Keratinocyte (primary cell): Measurements from ENCODE around the gene CLCN1. TPM values are rescaled to one million over a fixed set of nuclear protein-coding genes. Genes with fewer than 3 reads are reported as not detected.

Experiments used
- DNase-seq: peaks from one replicate; pipeline ENCODE4 v3.0.0-alpha.2; 2011; ENCODE audit warnings: low read depth, missing footprints, low spot score
- FAIRE-seq: peaks from 2 replicates; lab custom pipeline; 2011; peaks lifted over from hg19 to GRCh38; lab: Jason Lieb, UNC
- H2AFZ ChIP-seq: 2 replicates; pipeline ENCODE4 v1.6.0; 2012; ENCODE audit warnings: low read length, control low read depth, inconsistent platforms; ENCODE audit not compliant: control insufficient read depth
- H3K27ac ChIP-seq: 2 replicates; pipeline ENCODE4 v1.5.1; 2011; ENCODE audit warnings: low read length; ENCODE audit not compliant: control insufficient read depth, insufficient read depth
- H3K27me3 ChIP-seq: 3 replicates; pipeline ENCODE4 v1.6.0; 2011; ENCODE audit warnings: low read length; ENCODE audit not compliant: control insufficient read depth, insufficient read depth; ENCODE audit errors: extremely low read depth
- H3K36me3 ChIP-seq, 2 experiments: 2 replicates in 1 of 2; 3 replicates in 1 of 2; pipeline ENCODE4 v1.5.1; 2011; ENCODE audit warnings: low read length in 2 of 2, mild to moderate bottlenecking in 1 of 2; ENCODE audit not compliant: control insufficient read depth in 2 of 2, insufficient read depth in 2 of 2; ENCODE audit errors: extremely low read depth in 1 of 2
- H3K4me1 ChIP-seq: 3 replicates; pipeline ENCODE4 v1.5.1; 2011; ENCODE audit warnings: low read length; ENCODE audit not compliant: control insufficient read depth, insufficient read depth; ENCODE audit errors: extremely low read depth
- H3K4me2 ChIP-seq: 3 replicates; pipeline ENCODE4 v1.6.0; 2011; ENCODE audit warnings: low read depth, low read length; ENCODE audit not compliant: control insufficient read depth, insufficient read depth; ENCODE audit errors: extremely low read depth
- H3K4me3 ChIP-seq, 3 experiments: fragments of 200-600 bp in 1 of 3; sonication (generic) in 1 of 3; 2 replicates in 2 of 3; 3 replicates in 1 of 3; pipeline ENCODE4 v1.5.1; 2011 to 2016; ENCODE audit warnings: low read length in 3 of 3, mild to moderate bottlenecking in 3 of 3, control low read depth in 2 of 3, inconsistent platforms in 1 of 3, low read depth in 1 of 3, mixed read lengths in 1 of 3, mixed run types in 1 of 3, moderate library complexity in 1 of 3; ENCODE audit not compliant: control insufficient read depth in 2 of 3, insufficient read depth in 2 of 3; ENCODE audit errors: extremely low read depth in 1 of 3
- H3K79me2 ChIP-seq: 2 replicates; pipeline ENCODE4 v1.6.0; 2012; ENCODE audit warnings: low read length; ENCODE audit not compliant: control insufficient read depth, insufficient read depth
- H3K9ac ChIP-seq: 3 replicates; pipeline ENCODE4 v1.6.0; 2011; ENCODE audit warnings: low read length; ENCODE audit not compliant: control insufficient read depth, insufficient read depth; ENCODE audit errors: extremely low read depth
- H3K9me1 ChIP-seq: 3 replicates; pipeline ENCODE4 v1.6.0; 2011; ENCODE audit warnings: low read length; ENCODE audit not compliant: control insufficient read depth, insufficient read depth; ENCODE audit errors: extremely low read depth
- H3K9me3 ChIP-seq: 2 replicates; pipeline ENCODE4 v1.5.1; 2012; ENCODE audit warnings: low read depth, low read length; ENCODE audit not compliant: control insufficient read depth
- H4K20me1 ChIP-seq: 3 replicates; pipeline ENCODE4 v1.6.0; 2011; ENCODE audit warnings: low read length; ENCODE audit not compliant: control insufficient read depth, insufficient read depth; ENCODE audit errors: extremely low read depth
- EZH2 ChIP-seq: IDR thresholded peaks from one replicate; pipeline ENCODE4 v1.6.1; 2012; ENCODE audit warnings: inconsistent platforms, mild to moderate bottlenecking, low read length, moderate library complexity
- dilution Hi-C: fragments of 300-500 bp; cut with MboI; formaldehyde crosslinking; loops from one replicate; pipeline ENCODE4 v1.7.0; 2020; ENCODE audit warnings: low sequenced_read_pairs; ENCODE audit not compliant: extremely low pct_ligation_motif_present
- polyA plus RNA-seq, 5 experiments: library from polyadenylated mRNA; depleted of rRNA in 3 of 5; stranded (reverse) in 3 of 5; stranded (forward) in 1 of 5; unstranded in 1 of 5; fragments of >200 nt; gene quantifications; 1 replicate in 1 of 5; 2 replicates in 3 of 5; 3 replicates in 1 of 5; pipeline versions ENCODE4 v1.2.1 to v1.2.3, GENCODE V29; 2011 to 2012; ENCODE audit warnings: missing spikeins in 2 of 5, low read depth in 1 of 5, low replicate concordance in 1 of 5
- TF ChIP-seq, protein P1 (sequence below), 3 experiments: IDR thresholded peaks in 1 of 3; conservative IDR thresholded peaks in 1 of 3; optimal IDR thresholded peaks in 1 of 3; 2 replicates in 2 of 3; 3 replicates in 1 of 3; pipeline versions ENCODE3 to v1.5.1; 2011; ENCODE audit warnings: low read length in 3 of 3, mild to moderate bottlenecking in 3 of 3, moderate library complexity in 2 of 3, control low read depth in 1 of 3, inconsistent platforms in 1 of 3; ENCODE audit not compliant: insufficient read depth in 2 of 3; ENCODE audit errors: extremely low read depth in 1 of 3

Gene CLCN1
- polyA plus RNA-seq, 1 donor (not counting 4 experiments of a cell fraction or from before 2014, with no cell fraction given) = not detected

GRCh38 chr7:143363016-143363937, 47.4 kb downstream of the CLCN1 start:
- Histone ChIP-seq H3K9me3 (no peaks in the 10 kb centered on the region), H4K20me1 (no peaks in the 10 kb centered on the region), H3K27me3 (peaks cover 57% of the 10 kb centered on the region), H3K4me3 (no peak overlapping the region), H3K9ac (no peak overlapping the region), H3K27ac (no peak overlapping the region), H3K79me2 (no peaks in the 10 kb centered on the region), H3K9me1 (no peaks in the 10 kb centered on the region), H3K4me2 (no peak overlapping the region), H3K4me1 (peaks cover 6% of the 10 kb centered on the region), H2AFZ (no peak overlapping the region), H3K36me3 (no peaks in the 10 kb centered on the region)
- TF ChIP-seq EZH2 = peak; percentile 92
- TF ChIP-seq, protein P1, sequence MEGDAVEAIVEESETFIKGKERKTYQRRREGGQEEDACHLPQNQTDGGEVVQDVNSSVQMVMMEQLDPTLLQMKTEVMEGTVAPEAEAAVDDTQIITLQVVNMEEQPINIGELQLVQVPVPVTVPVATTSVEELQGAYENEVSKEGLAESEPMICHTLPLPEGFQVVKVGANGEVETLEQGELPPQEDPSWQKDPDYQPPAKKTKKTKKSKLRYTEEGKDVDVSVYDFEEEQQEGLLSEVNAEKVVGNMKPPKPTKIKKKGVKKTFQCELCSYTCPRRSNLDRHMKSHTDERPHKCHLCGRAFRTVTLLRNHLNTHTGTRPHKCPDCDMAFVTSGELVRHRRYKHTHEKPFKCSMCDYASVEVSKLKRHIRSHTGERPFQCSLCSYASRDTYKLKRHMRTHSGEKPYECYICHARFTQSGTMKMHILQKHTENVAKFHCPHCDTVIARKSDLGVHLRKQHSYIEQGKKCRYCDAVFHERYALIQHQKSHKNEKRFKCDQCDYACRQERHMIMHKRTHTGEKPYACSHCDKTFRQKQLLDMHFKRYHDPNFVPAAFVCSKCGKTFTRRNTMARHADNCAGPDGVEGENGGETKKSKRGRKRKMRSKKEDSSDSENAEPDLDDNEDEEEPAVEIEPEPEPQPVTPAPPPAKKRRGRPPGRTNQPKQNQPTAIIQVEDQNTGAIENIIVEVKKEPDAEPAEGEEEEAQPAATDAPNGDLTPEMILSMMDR (optimal IDR thresholded peaks at IDR 0.05 in 1 of 3, IDR thresholded peaks at IDR 0.05 in 1 of 3, conservative IDR thresholded peaks at IDR 0.05 in 1 of 3; ENCODE audit: extremely low read depth in 1 of 3, insufficient read depth in 2 of 3, low read length in 3 of 3) = no peak
- DNase-seq = no peak
- no peak for FAIRE-seq
- dilution Hi-C loops = no loop called here

- peak; percentile 55 for DNase-seq
- Histone ChIP-seq H2AFZ (no peak overlapping the region), H3K4me2 (no peak overlapping the region)
Measured at GRCh38 chr7:143367972-143368371, 52.1 kb downstream of the CLCN1 start.

More at GRCh38 chr7:143367972-143368371, 52.1 kb downstream of the CLCN1 start:
- TF ChIP-seq, protein P1 (optimal IDR thresholded peaks at IDR 0.05 in 1 of 3, IDR thresholded peaks at IDR 0.05 in 1 of 3, conservative IDR thresholded peaks at IDR 0.05 in 1 of 3; ENCODE audit: extremely low read depth in 1 of 3, insufficient read depth in 2 of 3, low read length in 3 of 3) = no peak
- no peak for TF ChIP-seq EZH2
- H3K4me3 ChIP-seq = no peak overlapping the region
- dilution Hi-C loops = no loop called here
- no peaks in the 10 kb centered on the region for H3K36me3 ChIP-seq
- no peak for FAIRE-seq
- peaks cover 17% of the 10 kb centered on the region for H3K4me1 ChIP-seq
- no peak overlapping the region for H3K9ac ChIP-seq
- H3K9me1 ChIP-seq = no peaks in the 10 kb centered on the region
- H3K27me3 ChIP-seq = peaks cover 22% of the 10 kb centered on the region
- no peaks in the 10 kb centered on the region for H3K79me2 ChIP-seq
- no peaks in the 10 kb centered on the region for H3K9me3 ChIP-seq
- no peaks in the 10 kb centered on the region for H4K20me1 ChIP-seq
- no peak overlapping the region for H3K27ac ChIP-seq
